ENCODE data around the gene TNNC2. TPM values are rescaled to one million over a fixed set of nuclear protein-coding genes. Genes with fewer than 3 reads are reported as not detected.

Gene TNNC2
- total and polyA plus RNA-seq, 2 experiments from 2014 or later = 0.59 to 32.5 TPM

- Histone ChIP-seq H3K4me3 (no peak overlapping the region), H3K36me3 (ENCODE audit: insufficient read depth) (peaks cover 26% of the 10 kb centered on the region), H3K27me3 (ENCODE audit: insufficient read depth) (no peaks in the 10 kb centered on the region), H3K9me2 (ENCODE audit: insufficient read depth) (no peaks in the 10 kb centered on the region), H3K79me2 (replicated peaks; ENCODE audit: insufficient read depth) (peaks cover 26% of the 10 kb centered on the region), H3K4me1 (ENCODE audit: insufficient read depth) (peaks cover 20% of the 10 kb centered on the region), H2AFZ (no peak overlapping the region), H4K20me1 (replicated peaks; ENCODE audit: insufficient read depth) (peaks cover 12% of the 10 kb centered on the region), H3K4me2 (no peak overlapping the region), H3K27ac (ENCODE audit: low read depth) (peak overlapping the region; percentile 90), H3F3A (replicated peaks; ENCODE audit: low read depth) (peaks cover 41% of the 10 kb centered on the region)
- DNase-seq (ENCODE audit: low spot score) (no peak), ATAC-seq (no peak)
- Mint-ChIP-seq H3K4me3 (no peak overlapping the region; the same call in 2 of the 3 replicates), H3K4me1 (peaks cover 19% of the 10 kb centered on the region), H3K27ac (no peak overlapping the region), H3K27me3 (ENCODE audit: insufficient read depth, low read depth, poor library complexity) (peaks cover 10% of the 10 kb centered on the region), H3K9me3 (no peaks in the 10 kb centered on the region; the same call in 2 of the 3 replicates), H3K36me3 (ENCODE audit: low read depth) (peaks cover 52% of the 10 kb centered on the region)
- TF ChIP-seq ZNF331 (CRISPR knock-in tag; IDR thresholded peaks at IDR 0.05; ENCODE audit: low read depth) = no peak
- no peak for TF ChIP-seq STAT1 (IDR thresholded peaks at IDR 0.05; ENCODE audit: unreplicated experiment)
- TF ChIP-seq ETS1 (IDR thresholded peaks at IDR 0.05) = no peak
- TF ChIP-seq REST (IDR thresholded peaks at IDR 0.05; ENCODE audit: unreplicated experiment) = no peak
- TF ChIP-seq EZH2phosphoT487 (IDR thresholded peaks at IDR 0.05; ENCODE audit: unreplicated experiment) = no peak
- no peak for TF ChIP-seq CREB1 (CRISPR knock-in tag; IDR thresholded peaks at IDR 0.05; ENCODE audit: low read depth)
- no peak for TF ChIP-seq ZNF114 (CRISPR knock-in tag; IDR thresholded peaks at IDR 0.05)
- no peak for TF ChIP-seq NANOG (IDR thresholded peaks at IDR 0.05; ENCODE audit: borderline replicate concordance)
- no peak for TF ChIP-seq JUNB (IDR thresholded peaks at IDR 0.05; ENCODE audit: unreplicated experiment)
- no peak for TF ChIP-seq CTCF (conservative IDR thresholded peaks at IDR 0.05; ENCODE audit: low read depth in 2 of 2)
- no peak for TF ChIP-seq POLR2AphosphoS5 (IDR thresholded peaks at IDR 0.05; ENCODE audit: low read depth)
Observed at GRCh38 chr20:45816951-45817350, 10.2 kb downstream of the TNNC2 start.

Data from GM23338 (cell line).